Small intestine (tissue), 4 donors: ENCODE results near the gene ING1. TPM values are rescaled to one million over a fixed set of nuclear protein-coding genes. Genes with fewer than 3 reads are reported as not detected.

Experiments
- polyA plus RNA-seq, 4 donors: library from polyadenylated mRNA; stranded (reverse) in 3 of 4; unstranded in 1 of 4; fragments of 200-250 nt in 3 of 4; fragments of 120-200 nt in 1 of 4; gene quantifications; one replicate each; pipeline versions ENCODE4 v1.2.1 to v1.2.3, GENCODE V29; 2013
- donor health status: healthy with polysubstance abuse.
- donor health status: Bipolar disorder and iron deficiency.
- donor health status: healthy.

ING1 gene
- polyA plus RNA-seq, 4 donors = 10.8 to 18.6 (median 15.1) TPM

Other genes starting within 250 kb of the ING1 start
- gene RAB20, start 152.0 kb upstream of the ING1 start, polyA plus RNA-seq = 10 to 100 TPM; 24.2 to 63.0 (median 47.8) TPM
- 10 to 100 TPM; 30.1 to 59.3 (median 36.9) TPM for gene NAXD, start 98.2 kb upstream of the ING1 start, polyA plus RNA-seq
- 100 to 1,000 TPM in 1 of 4 donors, 10 to 100 TPM in 3; 69.7 to 107 (median 84.9) TPM for gene CARS2, start 7.6 kb upstream of the ING1 start, polyA plus RNA-seq
- 100 to 1,000 TPM in 1 of 4 donors, 10 to 100 TPM in 3; 40.3 to 147 (median 62.8) TPM for gene ANKRD10, start 201.4 kb downstream of the ING1 start, polyA plus RNA-seq